LHCN-M2 (cell line): ENCODE data around the gene RAB11FIP3. TPM values are rescaled to one million over a fixed set of nuclear protein-coding genes. Genes with fewer than 3 reads are reported as not detected.
"Not testable (repeated sequence)": the region's sequence is repeated elsewhere in the genome, so short reads cannot be mapped to it uniquely, and the experiment has no call there.

Experiments
- DNase-seq: peaks from one replicate; pipeline ENCODE4 v3.0.0-alpha.2; 2012; ENCODE audit warnings: low read depth
- total RNA-seq: library from RNA; depleted of rRNA; stranded (reverse); fragments of >200 nt; gene quantifications from 2 replicates; pipeline ENCODE4 v1.2.3, GENCODE V29; 2014

RAB11FIP3 gene
- total RNA-seq, 1 experiment from 2014 or later = 61.6 TPM

DNA sequence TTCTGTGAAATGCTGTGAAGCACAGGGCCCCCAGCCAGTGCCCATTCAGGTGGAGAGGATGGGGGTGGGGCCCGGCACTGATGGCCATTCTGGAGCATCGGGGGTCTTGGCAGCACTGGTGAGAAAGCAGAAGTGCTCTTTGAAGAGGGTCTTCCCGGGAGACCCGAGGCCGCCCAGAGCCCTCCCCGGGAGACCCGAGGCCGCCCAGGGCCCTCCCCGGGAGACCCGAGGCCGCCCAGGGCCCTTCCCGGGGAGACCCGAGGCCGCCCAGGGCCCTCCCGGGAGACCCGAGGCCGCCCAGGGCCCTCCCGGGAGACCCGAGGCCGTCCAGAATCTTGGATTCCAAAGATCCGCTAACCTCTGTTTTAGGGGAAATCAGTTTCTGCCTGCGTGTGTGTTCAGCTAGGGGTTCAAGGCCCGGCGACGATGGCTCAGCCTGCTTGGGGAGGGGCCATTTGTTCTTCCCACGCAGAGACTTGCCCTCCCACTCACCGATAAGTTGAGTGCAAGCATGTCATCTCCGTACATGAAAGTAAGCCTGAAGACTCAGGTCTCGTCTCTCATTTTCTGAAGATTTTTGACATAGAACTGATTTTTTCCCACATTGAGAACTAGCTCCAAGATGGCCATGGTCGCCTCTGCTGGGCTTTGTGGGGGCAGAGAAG lies 66.9 kb downstream of the RAB11FIP3 start:
- DNase-seq = no peak

DNA sequence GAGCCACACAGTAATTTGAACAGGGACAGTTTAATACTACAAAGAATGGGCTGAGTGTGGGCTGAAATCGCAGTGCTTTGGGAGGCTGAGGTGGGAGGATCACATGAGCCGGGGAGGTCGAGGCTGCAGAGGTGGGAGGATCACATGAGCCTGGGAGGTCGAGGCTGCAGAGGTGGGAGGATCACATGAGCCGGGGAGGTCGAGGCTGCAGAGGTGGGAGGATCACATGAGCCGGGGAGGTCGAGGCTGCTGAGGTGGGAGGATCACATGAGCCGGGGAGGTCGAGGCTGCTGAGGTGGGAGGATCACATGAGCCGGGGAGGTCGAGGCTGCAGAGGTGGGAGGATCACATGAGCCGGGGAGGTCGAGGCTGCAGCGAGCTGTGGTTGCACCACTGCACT lies 69.2 kb downstream of the RAB11FIP3 start:
- DNase-seq = not testable (repeated sequence)

GRCh38 chr16:495127-495748 lies 69.8 kb downstream of the RAB11FIP3 start:
- peak; percentile 30 for DNase-seq

- no peak for DNase-seq
Observed at GRCh38 chr16:496097-496886, 70.8 kb downstream of the RAB11FIP3 start.

GRCh38 chr16:497258-497657 lies 71.8 kb downstream of the RAB11FIP3 start:
- DNase-seq = no peak

DNA sequence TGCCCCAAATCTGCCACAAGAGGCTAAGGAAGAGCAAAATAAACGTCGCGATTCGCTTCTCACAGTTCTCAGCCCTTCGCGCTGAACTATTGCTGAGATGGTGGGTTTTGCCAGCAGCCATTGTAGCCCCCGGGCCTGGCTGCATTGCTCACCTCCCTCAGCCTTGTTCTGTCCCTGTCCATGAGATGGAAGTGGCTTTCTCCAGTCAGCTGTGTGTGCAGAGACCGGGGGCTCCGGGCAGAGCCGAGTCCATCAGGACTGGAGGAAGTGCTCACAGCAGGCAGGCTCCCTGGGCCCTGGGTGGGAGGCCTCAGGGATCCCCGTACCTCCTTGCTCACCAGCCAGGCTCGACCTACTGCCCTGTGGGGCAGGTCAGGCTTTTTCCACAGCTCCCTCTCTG lies 74.5 kb downstream of the RAB11FIP3 start:
- no peak for DNase-seq

DNA sequence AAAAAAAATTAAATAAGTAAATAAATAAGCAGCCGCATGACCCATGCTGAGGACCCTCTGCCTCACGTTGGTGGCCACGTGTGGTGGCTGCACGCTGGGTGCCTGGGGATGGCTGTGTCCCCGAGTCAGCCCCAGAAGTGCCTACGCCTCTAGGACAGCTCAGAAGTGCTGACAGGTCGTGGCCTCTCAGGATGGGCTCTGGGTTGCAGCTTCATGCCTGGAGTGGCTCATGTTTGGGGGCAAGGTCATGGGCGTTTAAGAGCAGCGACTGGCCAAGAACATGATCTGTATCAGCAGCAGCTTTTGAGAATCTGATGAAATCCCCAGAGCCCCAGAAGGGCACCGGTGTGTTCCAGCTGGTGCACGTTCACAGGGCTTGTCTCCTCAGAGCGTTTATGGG lies 75.3 kb downstream of the RAB11FIP3 start:
- no peak for DNase-seq

DNA sequence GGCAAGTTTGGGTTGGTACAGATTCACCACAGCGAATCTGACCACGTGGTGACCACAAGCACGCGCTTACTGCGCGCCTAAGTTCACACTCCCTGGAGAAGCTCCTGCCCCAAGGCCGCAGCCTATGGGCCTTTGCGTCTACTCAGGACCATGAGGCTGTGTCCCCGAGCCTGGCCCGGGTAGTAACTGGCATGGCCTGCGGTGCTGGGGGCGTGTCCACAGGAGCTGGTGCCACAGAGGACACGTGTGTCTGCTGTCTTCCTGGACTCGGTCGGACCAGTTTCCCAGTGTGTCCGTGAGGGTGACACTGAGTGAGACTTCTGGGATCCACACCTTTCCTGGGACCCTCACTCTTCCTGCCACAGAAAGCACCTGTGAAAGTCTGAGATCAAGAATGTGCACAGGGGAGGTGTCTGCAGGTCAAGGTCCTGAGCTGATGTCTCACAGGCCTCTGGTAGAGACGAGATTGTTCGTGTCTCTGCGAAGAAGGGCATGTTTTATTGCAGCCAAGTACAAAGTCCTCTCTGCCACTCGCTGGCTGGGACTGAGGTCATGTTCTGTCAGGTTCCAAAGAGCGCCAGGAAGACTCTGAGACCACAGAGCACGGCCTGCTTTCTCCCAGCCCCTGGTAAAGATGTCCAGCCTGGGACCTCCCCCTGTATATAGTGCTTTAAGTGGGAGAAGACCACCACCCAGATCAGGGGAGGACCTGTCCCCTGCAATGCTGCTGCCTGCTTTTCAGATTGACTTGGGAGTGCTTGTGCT lies 76.9 kb downstream of the RAB11FIP3 start:
- DNase-seq = no peak

- DNase-seq = no peak
Observed at GRCh38 chr16:503150-504071, 78.0 kb downstream of the RAB11FIP3 start.

- no peak for DNase-seq
Observed at GRCh38 chr16:505479-506245, 80.2 kb downstream of the RAB11FIP3 start.

DNA sequence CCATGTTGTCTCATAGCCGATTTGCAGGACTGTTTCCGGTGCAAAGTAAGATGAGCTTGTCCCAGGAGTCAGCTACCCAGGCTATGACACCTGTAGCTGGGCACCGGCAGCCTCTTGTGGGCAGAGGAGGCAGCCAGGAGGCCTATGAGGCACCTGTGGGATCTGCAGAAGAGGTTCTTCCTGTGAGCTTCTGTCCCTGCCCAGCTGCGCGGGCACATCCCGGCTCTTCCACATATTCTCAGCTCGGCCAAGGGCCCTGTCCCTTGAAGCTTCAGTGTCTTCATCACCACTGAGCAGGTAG lies 80.7 kb downstream of the RAB11FIP3 start:
- no peak for DNase-seq

GRCh38 chr16:507527-507926 lies 82.1 kb downstream of the RAB11FIP3 start:
- DNase-seq = not testable (repeated sequence)

GRCh38 chr16:507996-508395 lies 82.5 kb downstream of the RAB11FIP3 start:
- DNase-seq = no peak

DNA sequence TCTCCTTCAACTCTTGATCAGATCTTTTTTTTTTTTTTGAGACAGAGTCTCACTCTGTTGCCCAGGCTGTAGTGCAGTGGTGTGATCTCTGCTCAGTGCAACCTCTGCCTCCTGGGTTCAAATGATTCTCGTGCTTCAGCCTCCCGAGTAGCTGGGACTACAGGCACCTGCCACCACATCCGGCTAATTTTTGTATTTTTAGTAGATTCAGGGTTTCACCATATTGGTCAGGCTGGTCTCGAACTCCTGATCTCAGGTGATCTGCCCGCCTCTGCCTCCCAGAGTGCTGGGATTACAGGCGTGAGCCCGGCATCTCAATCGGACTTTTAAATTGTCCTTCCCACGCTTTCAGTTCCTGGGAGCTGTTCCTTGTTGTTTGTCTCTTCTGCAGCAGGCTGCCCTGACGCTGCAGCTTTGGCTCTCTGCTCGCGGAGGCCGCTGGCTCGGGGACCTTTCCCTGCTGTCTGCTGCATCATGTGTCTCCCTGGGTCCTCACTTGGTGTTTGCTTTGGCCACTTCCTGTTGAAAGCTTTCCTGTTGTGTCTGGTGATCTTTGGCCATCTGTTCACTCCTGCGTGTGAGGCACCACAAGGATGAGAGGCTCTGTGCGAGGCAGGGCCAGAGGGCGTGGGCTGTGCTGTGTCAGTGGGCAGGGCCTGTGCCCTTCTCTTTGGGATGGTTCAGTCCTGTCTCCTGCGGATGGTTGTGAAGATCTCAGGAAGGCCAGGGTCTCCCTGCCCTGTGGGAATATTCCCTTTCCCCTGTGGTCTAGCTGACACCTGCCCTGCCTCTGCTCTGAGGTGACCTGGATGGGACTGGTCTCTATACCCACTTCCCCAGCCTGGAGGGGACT lies 83.7 kb downstream of the RAB11FIP3 start:
- DNase-seq = peak; percentile 35

DNA sequence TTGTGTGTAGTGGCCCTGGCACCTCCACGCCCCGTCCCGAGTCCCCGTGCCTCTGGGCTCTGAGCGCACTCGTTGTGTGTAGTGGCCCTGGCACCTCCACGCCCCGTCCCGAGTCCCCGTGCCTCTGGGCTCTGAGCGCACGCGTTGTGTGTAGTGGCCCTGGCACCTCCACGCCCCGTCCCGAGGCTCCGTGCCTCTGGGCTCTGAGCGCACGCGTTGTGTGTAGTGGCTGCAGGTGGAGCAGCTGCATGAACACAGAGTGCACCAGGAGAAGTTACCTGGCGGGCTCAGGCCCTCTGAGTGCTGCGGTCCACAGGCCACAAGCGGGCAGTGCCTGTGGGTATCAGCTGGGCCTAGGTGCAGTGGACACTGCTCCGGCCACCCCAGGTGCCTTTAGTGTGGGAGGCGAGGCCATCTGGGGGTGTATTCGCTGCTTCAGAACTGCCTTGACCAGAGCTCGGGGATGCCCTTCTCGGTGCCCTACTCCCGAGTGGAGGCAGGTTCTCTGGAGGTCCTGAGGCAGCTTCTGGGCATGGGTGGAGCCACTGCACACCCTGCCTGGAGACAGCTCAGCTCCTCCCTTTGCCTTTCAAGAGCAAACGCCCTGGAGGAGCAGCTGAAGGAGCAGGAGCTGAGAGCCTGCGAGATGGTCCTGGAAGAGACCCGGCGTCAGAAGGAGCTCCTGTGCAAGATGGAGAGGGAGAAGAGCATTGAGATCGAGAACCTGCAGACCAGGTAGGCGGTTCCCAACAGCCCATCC lies 84.8 kb downstream of the RAB11FIP3 start:
- DNase-seq = no peak

- DNase-seq = no peak
Observed at GRCh38 chr16:512802-513201, 87.4 kb downstream of the RAB11FIP3 start.

GRCh38 chr16:513950-514349 lies 88.5 kb downstream of the RAB11FIP3 start:
- DNase-seq = no peak

DNA sequence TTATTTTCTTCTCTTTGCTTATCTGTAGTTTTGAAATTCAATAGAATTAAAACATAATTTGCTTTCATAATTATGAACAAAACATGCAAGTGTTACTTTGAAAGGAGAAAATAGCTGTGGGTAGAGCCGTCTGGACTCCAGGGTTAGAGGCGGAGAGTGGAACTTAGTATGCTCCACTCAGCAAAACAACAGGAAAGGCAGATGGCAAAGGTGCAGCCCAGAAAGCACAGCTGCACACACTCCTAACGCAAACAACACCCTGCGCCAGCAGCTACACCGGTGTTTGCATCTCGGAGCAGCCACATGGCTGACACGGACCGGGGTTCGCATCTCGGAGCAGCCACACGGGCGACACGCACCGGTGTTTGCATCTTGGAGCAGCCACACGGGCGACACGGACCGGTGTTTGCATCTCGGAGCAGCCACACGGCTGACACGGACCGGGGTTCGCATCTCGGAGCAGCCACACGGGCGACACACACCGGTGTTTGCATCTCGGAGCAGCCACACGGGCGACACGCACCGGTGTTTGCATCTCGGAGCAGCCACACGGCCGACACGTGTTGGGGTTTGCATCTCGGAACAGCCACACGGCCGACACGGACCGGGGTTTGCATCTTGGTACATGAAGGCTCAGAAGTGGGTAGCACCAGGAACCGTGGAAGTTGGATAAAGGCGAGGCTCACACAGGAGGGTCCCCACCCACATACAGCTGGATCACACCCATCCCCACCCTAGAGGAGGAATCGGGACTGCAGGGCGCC lies 89.9 kb downstream of the RAB11FIP3 start:
- DNase-seq = no peak
